Adrenal gland (tissue), 5 donors: Measurements from ENCODE around the gene SORBS1.

Experiments
- CTCF ChIP-seq, 6 experiments: fragments of 450-650 bp in 4 of 6; fragments of 200-600 bp in 2 of 6; sonication (generic) in 1 of 6; IDR thresholded peaks; 1 replicate in 5 of 6; 2 replicates in 1 of 6; pipeline versions ENCODE4 v1.5.1 to v1.8.0; 2016 to 2021; ENCODE audit warnings: antibody characterized with exemption in 6 of 6, mild to moderate bottlenecking in 2 of 6, moderate library complexity in 1 of 6
- POLR2A ChIP-seq, 2 donors: fragments of 450-650 bp; IDR thresholded peaks; one replicate each; pipeline ENCODE4 v1.6.1; 2017; ENCODE audit warnings: antibody characterized with exemption in 2 of 2, mild to moderate bottlenecking in 2 of 2, moderate library complexity in 1 of 2
- donor health status: DM: no; HTN: no; CAD: no.

- no peak for TF ChIP-seq CTCF (IDR thresholded peaks at IDR 0.05)
- TF ChIP-seq POLR2A (IDR thresholded peaks at IDR 0.05) = no peak
Observed at GRCh38 chr10:95325863-95326262, 235.3 kb downstream of the SORBS1 start.
